GM12874 (cell line): Measurements from ENCODE around the gene GPRIN1.

Experiments
- CTCF ChIP-seq: IDR thresholded peaks from 2 replicates; pipeline ENCODE4 v1.5.1; 2011; ENCODE audit warnings: low read depth, mild to moderate bottlenecking, control low read depth, low read length, moderate library complexity; ENCODE audit not compliant: insufficient read depth

The GPRIN1 gene

GRCh38 chr5:176647030-176647842 is 37.3 kb upstream of the GPRIN1 start, which contains the start of gene TSPAN17:
TSS of gene TSPAN17 (plus strand) at chr5:176647484. CDS start at chr5:176647616, 132 bp downstream.
- no peak; the same call in 1 of the 2 replicates for TF ChIP-seq CTCF

GRCh38 chr5:176646707-176647029 is 36.7 kb upstream of the GPRIN1 start:
- TF ChIP-seq CTCF = no peak

- no peak for TF ChIP-seq CTCF
These were observed 36.2 kb upstream of the GPRIN1 start for GRCh38 chr5:176646049-176646706.

GRCh38 chr5:176644878-176645670 is 35.1 kb upstream of the GPRIN1 start:
- TF ChIP-seq CTCF = no peak

- TF ChIP-seq CTCF = no peak
These were observed 34.3 kb upstream of the GPRIN1 start for GRCh38 chr5:176644294-176644693.

GRCh38 chr5:176643491-176644219 is 33.7 kb upstream of the GPRIN1 start:
- TF ChIP-seq CTCF = no peak
